ENCODE data around the gene IPO13.

- TF ChIP-seq CTCF (IDR thresholded peaks at IDR 0.05; ENCODE audit: low read depth, low read length) (no peak), EZH2phosphoT487 (IDR thresholded peaks at IDR 0.05; ENCODE audit: low read depth) (no peak)
Observed at GRCh38 chr1:43976045-43976444, 29.3 kb downstream of the IPO13 start.

All from OCI-LY3 (cell line).